Measurements from ENCODE around the gene TGFB3. TPM values are rescaled to one million over a fixed set of nuclear protein-coding genes. Genes with fewer than 3 reads are reported as not detected.

TGFB3 gene
- total and polyA plus RNA-seq, 9 donors: 59.6 to 132 (median 106) TPM

- Histone ChIP-seq H3K4me3 (ENCODE audit: low read length) (no peak overlapping the region), H3K27me3 (ENCODE audit: control insufficient read depth, insufficient read depth, low read length) (no peaks in the 10 kb centered on the region), H3K27ac (ENCODE audit: low read length) (no peak overlapping the region), H3K36me3 (ENCODE audit: control insufficient read depth, insufficient read depth, low read length) (peaks cover 32% of the 10 kb centered on the region), H3K9me3 (replicated peaks; ENCODE audit: control insufficient read depth, low read depth, low read length) (no peaks in the 10 kb centered on the region), H3K4me1 (ENCODE audit: control insufficient read depth, insufficient read depth, low read length) (peaks cover 28% of the 10 kb centered on the region)
- no peak for DNase-seq
- WGBS (ENCODE audit: insufficient coverage): 86% methylated on average over 1 of the region's 4 CpGs
Measured at GRCh38 chr14:75991753-75992152, 10.0 kb upstream of the TGFB3 start.

DNA sequence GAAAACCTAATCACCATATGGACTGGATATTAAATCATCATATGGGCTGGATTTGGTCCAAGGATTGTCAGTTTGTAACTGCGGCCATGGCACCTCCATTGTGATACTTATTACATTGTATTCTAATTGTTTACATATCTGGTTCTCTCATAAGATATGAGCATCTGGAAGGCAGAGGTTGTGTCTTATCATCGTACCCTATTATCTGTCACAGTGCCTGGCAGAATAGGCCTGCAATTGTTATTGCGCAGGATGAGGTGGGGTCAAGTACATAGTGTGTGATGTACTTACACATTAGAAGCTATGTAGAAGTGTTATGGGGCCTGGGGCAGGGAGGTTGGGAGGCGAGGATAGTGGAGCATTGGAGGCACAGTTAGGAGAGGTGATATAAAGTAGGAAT lies 8.5 kb upstream of the TGFB3 start:
- peaks cover 32% of the 10 kb centered on the region for H3K36me3 ChIP-seq (ENCODE audit: control insufficient read depth, insufficient read depth, low read length)

DNA sequence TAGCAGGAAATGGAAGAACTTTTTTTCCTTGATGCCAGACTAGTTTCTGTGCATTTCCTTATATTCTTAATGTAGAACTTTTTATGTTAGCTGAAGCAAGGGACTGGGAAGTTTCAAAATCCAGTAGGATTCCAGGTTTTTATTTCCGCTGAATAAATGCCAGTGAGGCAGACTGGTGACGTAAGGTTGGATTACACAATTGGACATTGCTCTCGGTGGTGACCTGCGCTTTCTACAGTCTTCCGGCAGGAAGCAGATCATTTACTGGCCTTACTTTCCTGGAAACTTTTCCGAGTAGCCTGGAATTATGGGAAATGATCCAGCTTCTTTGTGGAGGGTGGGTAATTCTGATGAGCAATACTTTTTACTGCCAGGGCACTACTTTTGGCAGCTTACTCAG lies 7.3 kb upstream of the TGFB3 start:
- peak overlapping the region; percentile 82 for H3K27ac ChIP-seq (ENCODE audit: low read length)
- no peaks in the 10 kb centered on the region for H3K9me3 ChIP-seq (replicated peaks; ENCODE audit: control insufficient read depth, low read depth, low read length)
- H3K36me3 ChIP-seq (ENCODE audit: control insufficient read depth, insufficient read depth, low read length): peaks cover 32% of the 10 kb centered on the region
- no peak overlapping the region for H3K4me3 ChIP-seq (ENCODE audit: low read length)
- no peaks in the 10 kb centered on the region for H3K27me3 ChIP-seq (ENCODE audit: control insufficient read depth, insufficient read depth, low read length)
- 58% methylated on average over 4 of the region's 6 CpGs for WGBS (ENCODE audit: insufficient coverage)
- H3K4me1 ChIP-seq (ENCODE audit: control insufficient read depth, insufficient read depth, low read length): peaks cover 24% of the 10 kb centered on the region
- DNase-seq: peak; percentile 86

More for the DNA sequence above, 8.5 kb upstream of the TGFB3 start:
- WGBS (ENCODE audit: insufficient coverage): 100% methylated on average over 2 of the region's 4 CpGs
- H3K27ac ChIP-seq (ENCODE audit: low read length): no peak overlapping the region
- H3K27me3 ChIP-seq (ENCODE audit: control insufficient read depth, insufficient read depth, low read length): no peaks in the 10 kb centered on the region
- peaks cover 28% of the 10 kb centered on the region for H3K4me1 ChIP-seq (ENCODE audit: control insufficient read depth, insufficient read depth, low read length)
- H3K9me3 ChIP-seq (replicated peaks; ENCODE audit: control insufficient read depth, low read depth, low read length): no peaks in the 10 kb centered on the region
- H3K4me3 ChIP-seq (ENCODE audit: low read length): no peak overlapping the region
- no peak for DNase-seq

GRCh38 chr14:75987201-75987970 lies 5.6 kb upstream of the TGFB3 start:
- H3K36me3 ChIP-seq (ENCODE audit: control insufficient read depth, insufficient read depth, low read length): peaks cover 24% of the 10 kb centered on the region
- H3K27me3 ChIP-seq (ENCODE audit: control insufficient read depth, insufficient read depth, low read length): no peaks in the 10 kb centered on the region
- H3K4me1 ChIP-seq (ENCODE audit: control insufficient read depth, insufficient read depth, low read length): peaks cover 26% of the 10 kb centered on the region
- no peaks in the 10 kb centered on the region for H3K9me3 ChIP-seq (replicated peaks; ENCODE audit: control insufficient read depth, low read depth, low read length)
- WGBS (ENCODE audit: insufficient coverage): 88% methylated on average over 2 of the region's 3 CpGs
- no peak for DNase-seq
- no peak overlapping the region for H3K27ac ChIP-seq (ENCODE audit: low read length)
- no peak overlapping the region for H3K4me3 ChIP-seq (ENCODE audit: low read length)

- Histone ChIP-seq H3K4me3 (ENCODE audit: low read length) (peak overlapping the region; percentile 92), H3K36me3 (ENCODE audit: control insufficient read depth, insufficient read depth, low read length) (peaks cover 21% of the 10 kb centered on the region), H3K4me1 (ENCODE audit: control insufficient read depth, insufficient read depth, low read length) (peaks cover 26% of the 10 kb centered on the region), H3K27ac (ENCODE audit: low read length) (peak overlapping the region; percentile 95), H3K9me3 (replicated peaks; ENCODE audit: control insufficient read depth, low read depth, low read length) (no peaks in the 10 kb centered on the region), H3K27me3 (ENCODE audit: control insufficient read depth, insufficient read depth, low read length) (no peaks in the 10 kb centered on the region)
- WGBS (ENCODE audit: insufficient coverage): 7% methylated on average over 2 of the region's 6 CpGs
- no peak for DNase-seq
Measured at GRCh38 chr14:75986439-75986765, 4.6 kb upstream of the TGFB3 start.

DNA sequence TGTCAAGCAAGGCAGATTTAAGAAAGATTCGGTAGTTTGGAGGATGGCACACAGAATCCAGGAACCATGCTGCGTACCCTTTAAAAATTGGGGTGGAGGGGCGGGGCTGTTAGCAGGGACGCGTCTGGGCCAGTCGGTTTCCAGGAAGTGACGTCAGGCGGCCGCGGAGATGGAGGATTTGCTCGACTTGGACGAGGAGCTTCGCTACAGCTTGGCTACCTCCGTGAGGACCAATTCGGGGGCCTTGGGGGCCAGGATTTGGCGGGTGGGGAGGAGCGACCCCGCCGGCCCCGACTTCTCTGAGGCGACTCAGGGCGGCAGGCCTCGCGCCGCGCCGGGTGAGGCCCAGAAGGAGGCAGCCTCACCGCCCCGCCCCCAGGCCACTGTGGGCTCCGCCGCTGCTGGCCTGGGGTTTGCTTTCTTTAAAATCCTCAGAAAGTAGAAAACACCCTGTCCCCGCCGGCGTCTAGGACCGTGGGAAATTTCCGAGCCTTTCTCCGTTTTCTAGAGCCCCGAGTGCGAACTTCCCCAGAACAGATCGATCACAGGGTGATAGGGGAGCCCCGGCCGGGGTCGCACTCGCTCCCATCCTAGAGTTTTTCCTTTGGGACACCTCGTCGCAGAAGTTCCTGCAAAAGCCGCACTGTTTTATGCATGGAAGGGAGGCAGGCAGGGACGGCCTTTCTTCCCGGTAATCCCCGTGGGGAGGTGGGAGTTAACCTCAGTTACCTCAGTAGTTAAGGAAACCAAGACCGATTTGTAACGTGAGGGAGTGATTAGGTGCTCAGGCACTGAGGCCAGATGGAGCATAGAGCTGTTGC lies 4.0 kb upstream of the TGFB3 start, which contains the start of gene IFT43:
IFT43 (plus strand) TSS at position 146 of the 821 bp plus-strand sequence; CDS start at position 170, 24 bp downstream.
- Histone ChIP-seq H3K27me3 (ENCODE audit: control insufficient read depth, insufficient read depth, low read length) (no peaks in the 10 kb centered on the region), H3K4me1 (ENCODE audit: control insufficient read depth, insufficient read depth, low read length) (peaks cover 30% of the 10 kb centered on the region), H3K27ac (ENCODE audit: low read length) (peak within 1 kb of the TSS; percentile 95), H3K4me3 (ENCODE audit: low read length) (peak within 1 kb of the TSS; percentile 92), H3K9me3 (replicated peaks; ENCODE audit: control insufficient read depth, low read depth, low read length) (no peaks in the 10 kb centered on the region), H3K36me3 (ENCODE audit: control insufficient read depth, insufficient read depth, low read length) (peaks cover 19% of the 10 kb centered on the region)
- WGBS (ENCODE audit: insufficient coverage): 0% methylated on average over 45 of the region's 52 CpGs
- DNase-seq: peak; percentile 97

DNA sequence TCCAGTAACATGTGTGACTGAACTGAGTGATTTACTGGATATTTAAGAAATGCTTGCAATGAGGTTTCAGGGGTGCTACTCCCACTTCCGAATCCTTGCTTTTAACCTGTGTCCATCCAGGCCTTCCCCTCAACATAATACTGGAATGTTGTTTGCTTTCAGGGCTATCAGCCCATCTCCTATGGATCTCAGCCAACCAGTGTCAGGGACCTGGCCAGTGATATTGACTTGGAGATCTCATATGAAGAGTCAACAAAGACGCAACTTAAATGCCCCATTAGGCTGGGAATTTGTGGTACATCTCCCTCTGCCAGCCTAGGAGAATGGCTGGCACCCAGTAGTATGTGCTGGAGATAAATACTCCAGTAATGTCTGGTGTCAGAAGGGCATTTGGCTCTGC lies 2.9 kb upstream of the TGFB3 start:
- 83% methylated on average over 1 of the region's 2 CpGs for WGBS (ENCODE audit: insufficient coverage)
- Histone ChIP-seq H3K4me1 (ENCODE audit: control insufficient read depth, insufficient read depth, low read length) (peaks cover 40% of the 10 kb centered on the region), H3K36me3 (ENCODE audit: control insufficient read depth, insufficient read depth, low read length) (peaks cover 8% of the 10 kb centered on the region), H3K9me3 (replicated peaks; ENCODE audit: control insufficient read depth, low read depth, low read length) (no peaks in the 10 kb centered on the region), H3K4me3 (ENCODE audit: low read length) (no peak overlapping the region), H3K27me3 (ENCODE audit: control insufficient read depth, insufficient read depth, low read length) (no peaks in the 10 kb centered on the region), H3K27ac (ENCODE audit: low read length) (peak overlapping the region; percentile 9)
- peak; percentile 33 for DNase-seq

GRCh38 chr14:75983019-75983358 lies 1.2 kb upstream of the TGFB3 start:
- 10% methylated on average over 3 of the region's 7 CpGs for WGBS (ENCODE audit: insufficient coverage)
- Histone ChIP-seq H3K27ac (ENCODE audit: low read length) (peak overlapping the region; percentile 97), H3K36me3 (ENCODE audit: control insufficient read depth, insufficient read depth, low read length) (no peaks in the 10 kb centered on the region), H3K9me3 (replicated peaks; ENCODE audit: control insufficient read depth, low read depth, low read length) (no peaks in the 10 kb centered on the region), H3K27me3 (ENCODE audit: control insufficient read depth, insufficient read depth, low read length) (no peaks in the 10 kb centered on the region), H3K4me3 (ENCODE audit: low read length) (peak overlapping the region; percentile 56), H3K4me1 (ENCODE audit: control insufficient read depth, insufficient read depth, low read length) (peaks cover 52% of the 10 kb centered on the region)
- no peak for DNase-seq

DNA sequence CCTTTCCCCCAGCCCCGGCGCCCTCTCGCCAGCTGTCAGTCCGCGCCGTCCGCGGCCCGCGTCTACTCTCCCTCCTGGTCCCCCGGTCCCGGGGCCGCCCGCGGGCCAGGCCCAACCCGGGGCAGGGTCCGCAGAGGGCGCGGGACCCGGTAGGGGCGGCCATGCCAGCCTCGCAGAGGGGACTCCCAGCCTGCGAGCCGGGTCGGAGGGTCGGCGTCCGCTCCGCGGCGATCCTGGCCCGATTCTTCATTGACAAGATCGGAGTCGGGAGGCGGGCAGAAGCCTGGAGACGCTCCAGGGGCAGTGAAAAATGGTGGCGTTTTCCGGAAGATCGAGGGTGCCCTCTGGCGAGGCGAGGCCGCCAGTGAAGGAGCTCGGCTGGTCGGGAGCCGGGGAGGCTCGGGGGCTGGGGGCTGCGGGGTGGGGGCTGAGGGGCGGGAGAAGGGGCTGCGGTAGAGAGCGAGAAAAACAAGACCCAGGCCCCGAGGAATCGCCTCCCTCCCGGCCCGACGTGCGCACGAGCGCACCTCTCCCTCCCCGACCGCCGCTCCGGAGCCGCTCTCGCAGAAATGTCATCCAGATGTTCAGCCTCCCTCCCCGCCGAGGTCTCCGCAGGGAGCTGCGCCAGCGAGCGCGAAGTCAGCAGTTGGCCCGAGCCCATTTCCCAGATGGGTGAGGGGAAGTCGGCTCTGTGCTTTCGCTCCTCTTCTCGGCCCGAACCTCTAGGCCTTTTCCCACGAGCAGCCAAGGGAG lies 647 bp upstream of the TGFB3 start:
- under 1% methylated on average over 36 of the region's 77 CpGs for WGBS (ENCODE audit: insufficient coverage)
- no peaks in the 10 kb centered on the region for H3K9me3 ChIP-seq (replicated peaks; ENCODE audit: control insufficient read depth, low read depth, low read length)
- no peaks in the 10 kb centered on the region for H3K36me3 ChIP-seq (ENCODE audit: control insufficient read depth, insufficient read depth, low read length)
- peak overlapping the region; percentile 97 for H3K27ac ChIP-seq (ENCODE audit: low read length)
- peaks cover 53% of the 10 kb centered on the region for H3K4me1 ChIP-seq (ENCODE audit: control insufficient read depth, insufficient read depth, low read length)
- no peaks in the 10 kb centered on the region for H3K27me3 ChIP-seq (ENCODE audit: control insufficient read depth, insufficient read depth, low read length)
- H3K4me3 ChIP-seq (ENCODE audit: low read length): peak overlapping the region; percentile 56
- peak; percentile 94 for DNase-seq

DNA sequence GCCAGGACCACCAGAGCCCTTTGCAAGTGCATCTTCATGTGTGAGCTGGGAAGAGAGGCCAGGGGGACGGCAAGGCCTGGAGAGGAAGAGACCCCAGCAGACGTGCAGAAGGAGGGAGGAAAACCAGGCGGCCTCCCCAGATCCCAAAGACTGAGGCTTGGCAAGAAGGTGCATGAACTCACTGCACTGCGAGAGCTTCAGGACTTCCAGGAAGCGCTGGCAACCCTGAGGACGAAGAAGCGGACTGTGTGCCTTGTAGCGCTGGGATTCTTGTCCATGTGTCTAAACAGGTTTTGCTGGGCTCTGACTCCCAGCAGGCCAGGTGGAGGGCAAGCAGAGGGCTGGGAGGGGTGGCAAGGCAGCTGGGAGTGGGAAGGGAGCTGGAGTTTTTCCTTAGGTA lies 939 bp downstream of the TGFB3 start:
- no peaks in the 10 kb centered on the region for H3K27me3 ChIP-seq (ENCODE audit: control insufficient read depth, insufficient read depth, low read length)
- H3K27ac ChIP-seq (ENCODE audit: low read length): peak overlapping the region; percentile 97
- no peaks in the 10 kb centered on the region for H3K36me3 ChIP-seq (ENCODE audit: control insufficient read depth, insufficient read depth, low read length)
- peak; percentile 77 for DNase-seq
- H3K4me3 ChIP-seq (ENCODE audit: low read length): peak overlapping the region; percentile 56
- 16% methylated on average over 8 of the region's 8 CpGs for WGBS (ENCODE audit: insufficient coverage)
- H3K4me1 ChIP-seq (ENCODE audit: control insufficient read depth, insufficient read depth, low read length): peaks cover 47% of the 10 kb centered on the region
- H3K9me3 ChIP-seq (replicated peaks; ENCODE audit: control insufficient read depth, low read depth, low read length): no peaks in the 10 kb centered on the region
